Endothelial cell of umbilical vein (primary cell): ENCODE measurements around the gene STON2. TPM values are rescaled to one million over a fixed set of nuclear protein-coding genes. Genes with fewer than 3 reads are reported as not detected.

Experiments used
- BruUV-seq: library from RNA; stranded (reverse); fragments of 400-500 nt; replicated peaks from 2 replicates; lab custom pipeline; 2021; lab: Mats Ljungman, UMichigan
- CTCF ChIA-PET: fragments of 300-600, 350-600 bp; sonication (Branson Sonifier 250); formaldehyde crosslinking; loops from one replicate; lab custom pipeline; 2021; ENCODE audit warnings: antibody characterized with exemption, inconsistent platforms; lab: Charles Lee
- POLR2A ChIA-PET: fragments of 300-600, 350-600 bp; sonication (Branson Sonifier 250); formaldehyde crosslinking; loops from one replicate; lab custom pipeline; 2021; ENCODE audit warnings: antibody characterized with exemption, inconsistent platforms; lab: Charles Lee
- DNase-seq: peaks from one replicate; pipeline ENCODE4 v3.0.0-alpha.2; 2011; ENCODE audit warnings: low read depth, low spot score
- FAIRE-seq: peaks from 2 replicates; lab custom pipeline; 2011; peaks lifted over from hg19 to GRCh38; lab: Jason Lieb, UNC
- H2AFZ ChIP-seq: 2 replicates; pipeline ENCODE4 v1.6.0; 2012; ENCODE audit warnings: low read depth, low read length, control low read depth, inconsistent platforms
- H3K27ac ChIP-seq: 2 replicates; pipeline ENCODE4 v1.5.1; 2011; ENCODE audit warnings: low read depth, mild to moderate bottlenecking, control low read depth, low read length, moderate library complexity; ENCODE audit not compliant: insufficient read depth
- H3K27me3 ChIP-seq, 2 experiments: 2 replicates each; pipeline versions ENCODE4 v1.6.0 to v1.6.1; 2011; ENCODE audit warnings: low read length in 2 of 2, mixed read lengths in 1 of 2; ENCODE audit not compliant: control insufficient read depth in 2 of 2, insufficient read depth in 2 of 2
- H3K36me3 ChIP-seq, 2 experiments: 2 replicates in 1 of 2; 3 replicates in 1 of 2; pipeline ENCODE4 v1.5.1; 2011; ENCODE audit warnings: low read length in 2 of 2, mild to moderate bottlenecking in 1 of 2, moderate library complexity in 1 of 2; ENCODE audit not compliant: control insufficient read depth in 2 of 2, insufficient read depth in 2 of 2; ENCODE audit errors: extremely low read depth in 1 of 2
- H3K4me1 ChIP-seq: 3 replicates; pipeline ENCODE4 v1.5.1; 2011; ENCODE audit warnings: mild to moderate bottlenecking, low read length; ENCODE audit not compliant: control insufficient read depth, insufficient read depth; ENCODE audit errors: extremely low read depth
- H3K4me2 ChIP-seq: 2 replicates; pipeline ENCODE4 v1.6.1; 2011; ENCODE audit warnings: low read length, control low read depth, mixed read lengths; ENCODE audit not compliant: insufficient read depth
- H3K4me3 ChIP-seq, 3 experiments: fragments of 200-600 bp in 1 of 3; sonication (generic), shearing (Covaris generic) in 1 of 3; replicated peaks in 1 of 3; 2 replicates each; pipeline ENCODE4 v1.5.1; 2011 to 2016; ENCODE audit warnings: control low read depth in 3 of 3, low read length in 3 of 3, mild to moderate bottlenecking in 2 of 3, inconsistent platforms in 1 of 3, low read depth in 1 of 3, moderate library complexity in 1 of 3; ENCODE audit not compliant: insufficient read depth in 1 of 3
- H3K79me2 ChIP-seq: 2 replicates; pipeline ENCODE4 v1.6.0; 2012; ENCODE audit warnings: low read length, inconsistent platforms; ENCODE audit not compliant: control insufficient read depth, insufficient read depth
- H3K9ac ChIP-seq: replicated peaks from 2 replicates; pipeline ENCODE3; 2011; ENCODE audit warnings: low read length, control low read depth; ENCODE audit not compliant: insufficient read depth; ENCODE audit errors: extremely low read depth
- H3K9me1 ChIP-seq: replicated peaks from 3 replicates; pipeline ENCODE4 v1.6.0; 2011; ENCODE audit warnings: mild to moderate bottlenecking, low read length; ENCODE audit not compliant: control insufficient read depth, insufficient read depth; ENCODE audit errors: extremely low read depth
- H3K9me3 ChIP-seq: replicated peaks from 2 replicates; pipeline ENCODE4 v1.5.1; 2012; ENCODE audit warnings: low read length, inconsistent platforms; ENCODE audit not compliant: control insufficient read depth, insufficient read depth
- H4K20me1 ChIP-seq: replicated peaks from 2 replicates; pipeline ENCODE3; 2011; ENCODE audit warnings: mild to moderate bottlenecking, low read length; ENCODE audit not compliant: control insufficient read depth, insufficient read depth; ENCODE audit errors: extremely low read depth
- CTCF ChIP-seq, 2 donors: IDR thresholded peaks; 1 replicate in 1 of 2; 2 replicates in 1 of 2; pipeline ENCODE4 v1.5.1; 2011; ENCODE audit warnings: low read length in 2 of 2, mild to moderate bottlenecking in 2 of 2, moderate library complexity in 2 of 2, control low read depth in 1 of 2, inconsistent platforms in 1 of 2, low read depth in 1 of 2; ENCODE audit not compliant: insufficient read depth in 1 of 2; ENCODE audit errors: extremely low read depth in 1 of 2
- EZH2 ChIP-seq: IDR thresholded peaks from 2 replicates; pipeline ENCODE4 v1.6.1; 2012; ENCODE audit warnings: borderline replicate concordance, low read depth, mild to moderate bottlenecking, moderate library complexity, low read length, inconsistent platforms; ENCODE audit not compliant: severe bottlenecking
- FOS ChIP-seq: IDR thresholded peaks from 2 replicates; pipeline ENCODE4 v1.6.1; 2011; ENCODE audit warnings: mild to moderate bottlenecking, low read length, moderate library complexity, borderline replicate concordance; ENCODE audit not compliant: insufficient read depth
- GATA2 ChIP-seq: IDR thresholded peaks from 2 replicates; pipeline ENCODE4 v1.7.0; 2011; ENCODE audit warnings: low read depth, mild to moderate bottlenecking, moderate library complexity, mixed read lengths, low read length; ENCODE audit not compliant: insufficient read length, insufficient read depth
- JUN ChIP-seq: IDR thresholded peaks from 2 replicates; pipeline ENCODE4 v1.6.1; 2011; ENCODE audit warnings: borderline replicate concordance, low read depth; ENCODE audit not compliant: insufficient read length, insufficient read depth
- MAX ChIP-seq: IDR thresholded peaks from 2 replicates; pipeline ENCODE4 v1.6.1; 2011; ENCODE audit not compliant: insufficient read depth, insufficient read length
- MYC ChIP-seq: IDR thresholded peaks from one replicate; pipeline ENCODE4 v1.6.1; 2011; ENCODE audit warnings: mild to moderate bottlenecking, low read depth, low read length
- POLR2A ChIP-seq: IDR thresholded peaks from 2 replicates; pipeline ENCODE4 v1.6.1; 2012; ENCODE audit warnings: low read depth, mild to moderate bottlenecking, control low read depth, low read length
- POLR2AphosphoS5 ChIP-seq: IDR thresholded peaks from 2 replicates; pipeline ENCODE4 v1.6.1; 2012; ENCODE audit warnings: low read depth, mild to moderate bottlenecking, control low read depth, low read length, moderate library complexity; ENCODE audit not compliant: insufficient read depth
- dilution Hi-C: fragments of 300-500 bp; cut with MboI; formaldehyde crosslinking; loops from one replicate; pipeline ENCODE4 v1.15.0; 2019; ENCODE audit warnings: low sequenced_read_pairs; ENCODE audit not compliant: extremely low pct_ligation_motif_present
- intact Hi-C: fragments of 100-400 bp; cut with micrococcal nuclease; formaldehyde crosslinking; loops from one replicate; pipeline ENCODE4 v1.10.0; 2022
- polyA plus RNA-seq, 4 experiments: library from polyadenylated mRNA; depleted of rRNA in 3 of 4; stranded (reverse) in 3 of 4; unstranded in 1 of 4; fragments of >200 nt; gene quantifications; 2 replicates each; pipeline versions ENCODE4 v1.2.1 to v1.2.3, GENCODE V29; 2011 to 2012; ENCODE audit warnings: missing spikeins in 1 of 4
- total RNA-seq: library from RNA; stranded (reverse); gene quantifications from 2 replicates; pipeline ENCODE4 v1.2.3, GENCODE V29; 2021

The STON2 gene
- total and polyA plus RNA-seq, 2 donors (not counting 3 experiments of a cell fraction or from before 2014, with no cell fraction given): not detected

GRCh38 chr14:81401420-81402122 is 1.4 kb upstream of the STON2 start:
- POLR2A ChIA-PET: no interaction called here
- dilution Hi-C loops: no loop called here
- TF ChIP-seq POLR2AphosphoS5 (no peak), MYC (no peak), GATA2 (no peak), MAX (no peak), JUN (no peak), FOS (no peak), CTCF (IDR thresholded peaks at IDR 0.05; ENCODE audit: extremely low read depth in 1 of 2, insufficient read depth in 1 of 2, low read depth in 1 of 2, low read length in 2 of 2) (no peak), POLR2A (no peak), EZH2 (no peak)
- no peaks in the 10 kb centered on the region for H3K79me2 ChIP-seq
- H3K36me3 ChIP-seq: no peaks in the 10 kb centered on the region
- no peak overlapping the region for H3K4me2 ChIP-seq
- H4K20me1 ChIP-seq: no peaks in the 10 kb centered on the region
- CTCF ChIA-PET: no interaction called here
- peaks cover 1% of the 10 kb centered on the region for H3K9me3 ChIP-seq
- H2AFZ ChIP-seq: no peak overlapping the region
- no peak overlapping the region for H3K9ac ChIP-seq
- no peaks in the 10 kb centered on the region for H3K9me1 ChIP-seq
- FAIRE-seq (no peak), DNase-seq (no peak)
- intact Hi-C loops: no loop called here
- H3K27ac ChIP-seq: no peak overlapping the region
- H3K27me3 ChIP-seq: no peaks in the 10 kb centered on the region
- H3K4me3 ChIP-seq: no peak overlapping the region
- H3K4me1 ChIP-seq: no peaks in the 10 kb centered on the region
- BruUV-seq: no TSS peak
